Hepatic stellate cell (primary cell): Measurements from ENCODE around the gene UBE2F.

ENCODE experiments used
- DNase-seq: peaks from one replicate; pipeline ENCODE4 v3.0.0; 2011; ENCODE audit warnings: low spot score

The UBE2F gene

GRCh38 chr2:238081150-238081549 is 114.3 kb downstream of the UBE2F start:
- no peak for DNase-seq

GRCh38 chr2:238081561-238081960 is 114.7 kb downstream of the UBE2F start:
- no peak for DNase-seq

GRCh38 chr2:238082151-238082550 is 115.3 kb downstream of the UBE2F start:
- no peak for DNase-seq

- no peak for DNase-seq
Observed at GRCh38 chr2:238082827-238083226, 116.0 kb downstream of the UBE2F start.

- no peak for DNase-seq
Observed at GRCh38 chr2:238083919-238084318, 117.1 kb downstream of the UBE2F start.

GRCh38 chr2:238084761-238085160 is 117.9 kb downstream of the UBE2F start:
- DNase-seq: no peak

GRCh38 chr2:238085899-238086298 is 119.1 kb downstream of the UBE2F start:
- no peak for DNase-seq

DNA sequence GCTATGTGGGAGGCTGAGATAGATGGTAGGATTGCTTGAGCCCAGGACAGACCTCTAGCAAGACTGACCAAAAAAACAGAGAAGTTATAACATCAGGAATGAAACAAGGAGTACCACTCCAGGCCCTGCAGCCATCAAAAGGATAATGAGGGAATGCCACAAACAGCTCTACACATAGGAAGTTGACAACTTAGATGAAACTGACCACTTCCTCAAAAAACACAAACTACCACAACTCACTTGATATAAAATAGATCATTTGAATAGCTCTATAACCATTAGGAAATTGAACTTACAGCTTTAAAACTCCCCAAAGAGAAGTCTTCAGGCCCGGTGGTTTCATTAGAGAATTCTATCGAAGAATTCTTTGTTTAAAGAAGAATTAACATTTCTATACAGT is 120.4 kb downstream of the UBE2F start:
- no peak for DNase-seq

DNA sequence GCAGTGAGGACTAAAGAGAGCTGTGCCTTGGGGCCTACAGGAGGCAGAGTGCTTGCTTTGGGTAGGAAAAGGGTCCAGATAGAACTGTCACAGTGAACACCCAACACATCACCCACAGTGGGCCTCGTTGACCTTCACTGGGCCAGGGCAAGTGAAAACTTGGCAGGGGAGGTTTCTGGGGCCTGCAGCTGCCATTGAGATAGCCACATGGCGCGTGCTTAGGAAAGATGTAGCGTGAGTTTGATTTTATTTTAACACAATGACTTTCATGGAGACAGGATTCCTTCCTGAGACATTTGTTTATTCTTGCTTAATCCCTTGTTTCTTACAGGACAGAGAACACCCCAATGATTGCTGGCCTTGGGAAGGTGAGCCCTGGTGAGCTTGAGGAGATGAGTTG is 124.1 kb downstream of the UBE2F start:
- no peak for DNase-seq

DNA sequence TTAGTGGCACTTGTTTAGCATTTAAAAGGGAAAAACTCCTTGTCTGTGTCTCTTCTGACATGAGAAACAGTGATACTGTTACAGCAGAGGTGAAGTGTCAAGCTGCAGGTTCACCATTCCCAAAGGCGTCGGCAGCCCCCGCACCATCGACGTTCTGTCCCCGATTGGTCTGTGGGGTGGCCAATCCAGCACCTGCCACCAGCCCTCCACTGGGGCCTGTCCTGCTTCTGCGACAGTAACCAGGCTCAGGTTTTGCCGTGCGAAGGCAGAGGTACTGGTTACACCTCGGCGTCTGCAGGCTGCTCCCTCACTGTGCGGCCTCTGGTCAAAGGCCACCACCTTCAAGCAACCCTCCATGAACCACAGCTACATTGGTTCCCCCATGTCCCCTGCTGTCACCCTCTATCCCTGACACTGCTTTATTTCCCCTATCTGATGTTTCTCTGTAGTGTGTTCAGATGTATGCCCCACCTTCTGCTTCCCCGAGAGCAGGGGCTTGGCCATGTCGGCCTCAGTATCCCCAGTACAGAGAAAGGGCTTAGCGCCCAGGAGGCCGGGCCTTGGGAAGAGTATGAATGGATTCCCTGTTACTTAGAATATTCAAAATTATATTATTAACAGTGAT is 124.7 kb downstream of the UBE2F start:
- DNase-seq: no peak
